Measurements from ENCODE around the gene NFIX.

Gene NFIX

GRCh38 chr19:13115936-13116281, 120.6 kb downstream of the NFIX start:
- no peak for DNase-seq

- peak; percentile 80 for DNase-seq
These were observed 121.3 kb downstream of the NFIX start, which contains the start of gene TRMT1 for GRCh38 chr19:13116282-13117175. Gene TRMT1, minus strand, starts transcription at chr19:13116740. Its CDS starts 341 bp downstream, at chr19:13116399.

- no peak for DNase-seq
These were observed 122.0 kb downstream of the NFIX start for GRCh38 chr19:13117176-13117771.

GRCh38 chr19:13117772-13118423, 122.6 kb downstream of the NFIX start, which contains the start of gene NACC1:
Gene NACC1, plus strand, starts transcription at chr19:13118264. Its CDS starts 16,944 bp downstream, at chr19:13135208.
- DNase-seq: peak; percentile 97

- no peak for DNase-seq
These were observed 123.3 kb downstream of the NFIX start for GRCh38 chr19:13118424-13119193.

- no peak for DNase-seq
These were observed 124.4 kb downstream of the NFIX start for GRCh38 chr19:13119627-13120026.

- no peak for DNase-seq
These were observed 124.8 kb downstream of the NFIX start for GRCh38 chr19:13120031-13120430.

- DNase-seq: no peak
These were observed 125.5 kb downstream of the NFIX start for GRCh38 chr19:13120817-13121216.

- DNase-seq: no peak
These were observed 126.4 kb downstream of the NFIX start for GRCh38 chr19:13121551-13122274.

GRCh38 chr19:13122275-13122878, 127.1 kb downstream of the NFIX start:
- DNase-seq: no peak

GRCh38 chr19:13122980-13123957, 128.0 kb downstream of the NFIX start:
- no peak for DNase-seq

- DNase-seq: no peak
These were observed 131.8 kb downstream of the NFIX start for GRCh38 chr19:13127051-13127450.

GRCh38 chr19:13127811-13128575, 132.7 kb downstream of the NFIX start:
- no peak for DNase-seq

GRCh38 chr19:13128583-13128982, 133.3 kb downstream of the NFIX start:
- no peak for DNase-seq

GRCh38 chr19:13129384-13129783, 134.1 kb downstream of the NFIX start:
- DNase-seq: no peak

- no peak for DNase-seq
These were observed 135.7 kb downstream of the NFIX start for GRCh38 chr19:13130886-13131490.

- no peak for DNase-seq
These were observed 137.4 kb downstream of the NFIX start for GRCh38 chr19:13132471-13133180.

GRCh38 chr19:13133241-13133870, 138.1 kb downstream of the NFIX start:
- DNase-seq: no peak
